Sciatic nerve (tissue), 2 donors: ENCODE results near the gene SOCS1. TPM values are rescaled to one million over a fixed set of nuclear protein-coding genes. Genes with fewer than 3 reads are reported as not detected.
"Not testable (repeated sequence)": the region's sequence is repeated elsewhere in the genome, so short reads cannot be mapped to it uniquely, and the experiment has no call there.

Experiments
- ATAC-seq: fragments of 200-7000 bp; cut with Tn5 transposase; one replicate; pipeline ENCODE4 v1.9.1; 2020; ENCODE audit warnings: mild to moderate bottlenecking, moderate library complexity
- DNase-seq: peaks from one replicate; pipeline ENCODE4 v3.0.0-alpha.2; 2020; ENCODE audit warnings: low spot score
- intact Hi-C: fragments of 100-400 bp; cut with DNase I; formaldehyde crosslinking; loops from one replicate; pipeline ENCODE4 v1.14.2; 2022
- total RNA-seq: library from RNA; stranded (reverse); fragmentation: NEBNext Ultra II Directional; extraction: Animal tissue kit (Norgen Biotek cat#: 25700); gene quantifications from one replicate; pipeline ENCODE4 v1.2.1, GENCODE V29; 2021
- donor health status: DM: no; HTN: no; CAD: no.
- donor health status: DM: no; HTN: no; CAD: no.

Gene SOCS1
- total RNA-seq, 1 donor from 2014 or later, result 4.3 TPM

DNA sequence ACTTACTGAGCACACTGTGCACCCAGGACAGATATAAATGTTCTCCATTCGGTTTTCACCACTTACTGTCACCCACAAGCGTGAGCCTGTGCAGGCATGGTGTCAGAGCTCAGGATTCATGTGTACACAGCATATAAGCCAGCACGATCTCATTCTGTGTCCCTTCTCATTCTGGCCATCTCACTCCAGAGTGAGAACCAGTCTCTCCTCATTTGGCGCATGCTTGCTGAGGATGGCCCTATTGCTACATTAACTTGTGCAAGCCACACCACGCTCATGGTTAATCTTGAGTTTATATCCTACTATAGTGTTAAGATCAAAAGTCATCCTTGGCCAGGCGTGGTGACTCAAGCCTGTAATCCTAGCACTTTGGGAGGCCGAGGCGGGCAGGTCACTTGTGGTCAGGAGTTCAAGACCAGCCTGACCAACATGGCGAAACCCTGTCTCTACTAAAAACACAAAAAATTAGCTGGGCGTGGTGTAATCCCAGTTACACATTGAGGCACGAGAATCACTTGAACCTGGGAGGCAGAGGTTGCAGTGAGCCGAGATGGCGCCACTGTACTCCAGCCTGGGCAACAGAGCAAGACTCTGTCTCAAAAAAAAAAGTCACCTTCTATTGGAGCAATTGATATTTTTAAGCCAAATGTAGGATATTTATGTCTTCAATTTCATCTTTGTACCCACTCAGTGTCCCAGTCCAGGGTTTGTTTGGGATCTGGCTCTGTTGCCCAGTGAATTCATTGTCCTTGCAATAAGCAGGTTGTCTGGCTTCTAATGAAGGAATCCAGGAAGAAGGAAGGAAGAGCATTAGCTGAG, 20.9 kb downstream of the SOCS1 start:
- DNase-seq, result no peak
- no peak for ATAC-seq
- intact Hi-C loops, result no loop called here

DNA sequence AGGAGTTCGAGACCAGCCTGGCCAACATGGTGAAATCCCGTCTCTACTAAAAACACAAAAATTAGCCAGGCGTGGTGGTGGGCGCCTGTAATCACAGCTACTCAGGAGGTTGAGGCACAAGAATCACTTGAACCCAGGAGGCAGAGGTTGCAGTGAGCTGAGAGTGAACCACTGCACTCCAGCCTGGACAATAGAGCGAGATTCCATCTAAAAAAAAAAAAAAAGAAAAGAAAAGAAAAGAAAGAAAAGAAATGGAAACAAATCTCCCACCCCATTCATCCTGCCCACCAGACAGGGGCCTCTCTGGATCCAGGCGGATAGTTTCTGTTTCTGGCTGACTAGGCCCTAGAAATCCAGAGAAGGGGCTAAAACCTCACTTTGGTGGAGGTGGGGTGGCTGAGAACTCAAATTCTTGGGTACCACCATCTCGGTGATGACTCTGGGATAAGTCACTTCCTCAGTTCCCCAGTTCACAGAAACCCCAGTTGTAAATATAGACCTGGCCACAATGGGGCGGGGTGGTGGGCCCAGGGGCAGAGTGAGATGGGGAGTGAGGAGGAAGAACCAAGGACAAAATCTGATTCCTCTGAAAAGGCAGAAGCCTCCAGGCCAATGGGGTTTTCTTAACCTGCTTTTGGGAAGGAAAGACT, 22.2 kb downstream of the SOCS1 start:
- no peak for ATAC-seq
- intact Hi-C loops, result no loop called here
- no peak for DNase-seq

DNA sequence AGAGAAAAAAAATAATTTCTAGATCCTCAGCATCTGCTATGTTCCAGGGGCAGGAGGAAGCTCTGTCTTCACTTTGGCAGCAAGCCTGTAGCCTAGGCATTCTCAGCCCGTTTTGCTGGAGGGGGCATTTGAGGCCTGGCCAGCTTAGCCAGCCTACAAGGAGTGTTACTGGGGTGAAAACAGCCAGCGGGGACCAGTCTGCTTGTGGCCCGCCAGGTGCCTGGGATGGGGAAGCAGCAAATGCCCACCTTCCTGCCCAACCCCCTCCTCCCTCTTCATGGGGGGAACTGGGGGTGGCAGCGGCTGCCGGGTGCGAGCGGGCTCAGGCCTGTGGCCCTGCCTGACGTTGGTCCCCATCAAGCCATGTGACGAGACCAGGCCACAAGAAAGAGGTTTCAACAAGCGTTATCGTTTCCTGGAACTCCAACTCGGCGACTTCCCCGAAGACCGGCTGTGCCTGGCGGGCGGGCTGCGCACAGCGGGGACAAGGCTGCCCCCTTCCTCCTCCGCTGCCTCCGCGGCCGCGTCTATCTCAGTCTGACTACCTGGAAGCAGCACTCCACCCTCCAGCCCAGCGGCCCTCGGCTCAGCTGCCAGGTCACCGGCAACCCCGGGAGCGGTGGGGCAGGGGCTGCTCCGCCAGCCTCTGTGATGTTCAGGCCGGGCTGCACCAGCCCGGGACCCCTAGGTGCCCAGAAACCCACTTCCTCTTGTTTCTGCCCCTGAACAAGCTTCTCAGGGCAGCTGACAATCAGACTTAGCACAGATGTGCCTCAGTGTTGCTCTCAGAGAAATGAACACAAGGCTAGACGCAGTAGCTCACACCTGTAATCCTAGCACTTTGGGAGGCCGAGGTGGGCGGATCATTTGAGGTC, 22.9 kb downstream of the SOCS1 start:
- intact Hi-C loops, result no loop called here
- no peak for DNase-seq
- ATAC-seq, result peak; percentile 49

DNA sequence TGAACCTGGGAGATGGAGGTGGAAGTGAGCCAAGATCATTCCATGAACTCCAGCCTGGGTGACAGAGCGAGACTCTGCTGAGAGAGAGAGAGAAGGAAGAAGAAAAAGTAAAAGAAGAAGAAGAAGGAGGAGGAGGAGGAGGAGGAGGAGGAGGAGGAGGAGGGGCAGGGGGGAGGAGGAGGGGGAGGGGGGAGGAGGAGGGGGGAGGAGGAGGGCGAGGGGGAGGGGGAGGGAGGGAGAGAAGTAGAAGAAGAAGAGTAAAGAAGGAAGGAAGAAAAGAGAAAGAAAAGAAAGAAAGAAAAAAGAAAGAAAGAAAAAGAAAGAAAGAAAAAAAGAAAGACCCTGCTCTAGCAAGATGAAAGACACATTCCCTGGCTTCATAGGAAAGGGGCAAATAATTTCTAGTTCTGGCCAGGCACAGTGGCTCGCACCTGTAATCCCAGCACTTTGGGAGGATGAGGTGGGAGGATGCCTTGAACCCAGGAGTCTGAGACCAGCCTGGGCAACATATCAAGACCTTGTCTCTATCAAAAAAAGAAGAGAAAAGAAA, 23.6 kb downstream of the SOCS1 start:
- ATAC-seq (no peak), DNase-seq (no peak)
- intact Hi-C loops, result no loop called here

DNA sequence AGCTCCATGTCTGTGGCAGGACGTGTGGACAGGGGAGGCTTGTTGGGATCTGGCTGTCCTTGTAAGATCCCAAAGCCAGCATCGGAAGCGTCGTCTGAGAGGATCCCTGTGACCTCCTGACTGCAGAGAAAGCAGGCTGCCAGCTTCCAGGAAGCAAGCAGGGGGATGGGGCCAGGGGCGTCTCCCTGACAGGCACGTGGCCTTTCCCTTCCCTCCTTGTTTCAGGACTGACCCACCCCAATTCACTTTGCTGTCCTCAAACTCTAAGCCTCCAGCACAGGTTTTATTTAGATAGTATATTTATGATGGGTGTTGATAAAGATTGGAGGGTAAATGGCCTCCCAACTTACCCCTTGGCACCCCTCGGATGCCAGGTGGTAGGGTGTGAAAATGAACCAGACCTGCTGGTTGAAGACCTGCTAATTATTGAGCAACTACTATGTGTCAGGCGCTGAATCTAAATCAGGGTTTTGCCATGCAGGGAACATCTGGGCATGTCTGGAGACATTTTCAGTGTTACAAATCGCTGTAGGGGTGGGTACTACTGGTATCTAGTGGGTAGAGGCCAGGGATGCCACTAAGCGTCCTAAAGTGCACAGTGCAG, 24.5 kb downstream of the SOCS1 start:
- intact Hi-C loops, result no loop called here
- ATAC-seq, result no peak

DNA sequence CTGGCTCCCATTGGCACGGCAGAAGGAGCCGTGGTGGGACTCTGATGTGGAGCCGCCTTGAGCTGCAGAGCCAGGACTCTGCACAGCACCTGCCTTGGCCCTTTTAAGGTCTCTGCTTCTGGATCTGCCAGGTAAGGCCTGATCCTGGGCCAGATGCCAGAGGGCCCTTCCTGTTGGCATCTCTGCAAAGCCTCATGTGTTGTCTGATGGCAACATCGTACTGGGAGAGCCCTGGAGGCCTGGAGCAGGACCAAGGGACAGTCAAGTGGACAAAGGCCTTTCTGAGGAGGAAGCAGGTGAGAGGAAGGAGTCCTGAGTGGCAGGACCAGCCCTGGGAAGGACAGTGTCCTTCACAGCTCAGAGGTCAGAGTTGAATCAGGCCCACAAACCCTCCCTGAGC, 26.1 kb downstream of the SOCS1 start:
- DNase-seq (no peak), ATAC-seq (no peak)
- intact Hi-C loops, result loop anchor here (10.0 kb wide), 1 partner anchor 85 kb away; no protein-coding TSS in a partner anchor

More for the DNA sequence above, 24.5 kb downstream of the SOCS1 start:
- no peak for DNase-seq

DNA sequence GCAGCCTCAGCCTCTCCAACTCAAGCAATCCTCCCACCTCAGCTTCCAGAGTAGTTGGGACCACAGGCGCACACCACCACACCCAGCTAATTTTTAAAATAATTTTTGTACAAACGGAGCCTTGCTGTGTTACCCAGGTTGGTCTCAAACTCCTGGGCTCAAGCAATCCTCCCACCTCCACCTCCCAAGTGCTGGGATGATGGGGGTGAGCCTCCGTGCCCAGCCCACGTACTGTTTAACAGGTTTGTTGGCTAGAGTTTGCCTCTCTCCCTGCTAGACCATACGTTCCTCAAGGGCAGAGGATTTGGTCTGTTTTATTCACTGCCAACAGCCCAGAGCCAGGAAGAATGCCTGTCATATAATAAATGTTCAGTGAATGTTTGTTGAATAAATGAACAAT, 26.6 kb downstream of the SOCS1 start:
- no peak for DNase-seq
- ATAC-seq, result no peak
- intact Hi-C loops, result loop anchor here (10.0 kb wide), 1 partner anchor 85 kb away; no protein-coding TSS in a partner anchor

DNA sequence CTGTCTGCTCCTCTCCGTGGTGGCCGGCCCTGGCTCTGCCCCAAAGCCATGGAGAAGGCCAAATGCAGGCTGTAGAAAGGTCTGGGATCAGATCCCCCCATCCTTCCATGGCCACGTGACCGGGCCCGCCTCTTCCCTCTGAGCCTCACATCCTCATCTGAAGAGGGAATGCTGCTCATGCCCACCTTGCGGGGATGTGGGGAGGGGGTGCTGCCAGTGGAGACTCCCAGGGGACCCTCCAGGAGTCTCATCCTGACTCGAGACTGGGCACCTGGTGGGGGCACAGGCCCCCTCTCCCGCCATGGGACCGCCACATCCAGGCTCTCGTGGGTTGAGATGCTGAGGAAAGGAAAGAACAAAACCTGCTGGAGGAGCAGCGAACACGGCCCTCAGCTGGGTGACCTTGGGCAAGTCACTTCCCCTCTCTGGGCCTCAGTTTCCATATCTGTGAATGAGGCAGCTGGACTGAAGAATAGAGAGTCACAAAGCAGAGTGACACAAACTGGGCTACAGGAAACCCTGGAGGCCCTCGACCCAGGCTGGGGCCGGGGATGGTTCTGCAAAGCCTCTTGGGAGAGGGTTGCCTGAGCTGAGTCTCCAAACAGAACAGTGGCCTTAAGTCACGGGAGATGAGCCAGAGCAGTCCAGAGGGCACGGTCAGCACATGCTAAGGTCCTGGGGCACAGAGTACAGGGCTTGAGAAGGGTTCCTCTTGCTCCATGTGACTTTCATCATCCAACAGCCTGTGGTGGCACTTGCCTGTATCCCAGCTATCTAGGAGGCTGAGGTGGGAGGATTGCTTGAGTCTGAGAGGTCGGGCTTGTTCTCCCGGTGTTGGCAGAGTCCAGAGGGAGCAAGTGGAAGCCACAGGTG, 30.1 kb downstream of the SOCS1 start:
- intact Hi-C loops, result loop anchor here (10.0 kb wide), 1 partner anchor 81 kb away; no protein-coding TSS in a partner anchor
- ATAC-seq (no peak), DNase-seq (no peak)

DNA sequence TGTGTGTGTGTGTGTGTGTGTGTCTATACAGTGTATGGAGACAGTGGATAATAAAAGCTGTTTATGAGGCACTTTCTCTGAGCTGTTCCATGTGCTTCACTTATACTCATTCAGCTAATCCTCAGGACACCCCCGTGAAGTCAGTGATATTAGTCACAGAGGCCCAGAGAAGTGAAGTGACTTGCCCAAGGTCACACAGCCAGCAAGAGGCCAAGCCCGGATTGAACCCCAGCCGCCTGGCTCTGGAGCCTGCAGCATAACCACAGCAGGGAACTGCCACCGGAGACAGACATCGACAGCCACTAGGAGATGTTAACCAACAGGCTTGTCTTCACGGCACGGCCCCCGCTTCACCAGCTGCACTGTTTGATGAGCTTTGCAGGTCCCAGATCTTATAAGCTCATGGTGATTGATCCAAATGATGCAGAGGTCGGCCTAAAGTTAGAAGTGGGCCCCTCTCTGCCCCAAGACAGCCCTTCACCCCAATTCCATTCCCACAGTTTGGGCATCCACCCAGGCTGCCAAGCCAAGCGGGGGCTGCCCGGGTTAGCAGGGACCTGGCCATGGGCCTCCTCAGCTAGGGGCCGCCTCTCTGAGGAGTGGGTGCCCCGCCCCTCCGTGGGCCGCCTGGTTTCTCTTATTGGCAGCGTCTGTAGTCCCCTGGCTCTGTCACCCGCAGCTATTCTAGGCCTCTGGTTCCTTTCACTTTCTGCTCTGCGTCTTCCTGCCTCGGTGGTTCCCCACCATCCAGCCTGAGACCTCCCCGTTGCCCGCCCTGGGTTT, 30.9 kb downstream of the SOCS1 start:
- intact Hi-C loops, result loop anchor here (10.0 kb wide), 1 partner anchor 80 kb away; no protein-coding TSS in a partner anchor
- ATAC-seq, result peak; percentile 36

DNA sequence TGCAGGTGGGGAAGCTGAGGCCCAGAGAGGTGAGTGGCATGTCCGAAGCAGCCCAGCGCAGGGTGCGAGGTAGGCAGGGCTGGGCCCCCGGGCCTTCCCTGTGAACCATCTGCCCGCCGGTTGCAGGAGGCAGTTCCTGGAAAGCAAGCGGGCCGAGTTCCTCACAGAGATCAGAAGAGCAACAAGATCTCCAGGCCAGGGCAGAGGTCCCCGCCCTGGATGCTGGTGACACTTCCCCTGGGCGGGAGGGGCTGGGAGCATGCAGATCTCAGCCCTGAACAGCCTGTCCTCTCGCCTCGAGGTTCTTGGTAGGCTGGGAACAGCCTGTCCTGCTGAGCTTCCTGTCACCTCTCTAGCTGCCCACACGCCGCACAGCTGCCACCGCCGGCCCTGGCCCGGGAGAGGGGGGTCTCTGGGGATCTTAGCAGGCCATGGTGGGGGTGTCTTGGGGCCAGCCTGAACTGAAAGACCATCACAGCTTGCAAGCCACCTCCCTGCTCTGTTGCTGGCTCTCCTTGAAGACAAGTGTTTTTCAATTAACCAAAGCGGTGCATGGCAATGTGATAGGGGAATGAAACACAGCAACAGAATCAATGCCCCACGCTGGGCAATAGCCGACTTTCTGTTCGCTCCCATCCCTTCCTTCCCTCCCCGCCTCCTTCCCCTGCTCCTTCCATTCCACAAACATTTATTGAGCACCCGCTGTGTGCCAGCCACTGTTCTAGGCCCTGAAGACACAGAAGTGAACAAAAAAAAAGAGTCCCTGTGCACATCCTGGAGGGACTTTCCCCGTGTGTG, 31.7 kb downstream of the SOCS1 start:
- DNase-seq (no peak), ATAC-seq (peak; percentile 94)
- intact Hi-C loops, result loop anchor here (10.0 kb wide), 1 partner anchor 79 kb away; no protein-coding TSS in a partner anchor

More for the DNA sequence above, 30.9 kb downstream of the SOCS1 start:
- DNase-seq, result no peak

DNA sequence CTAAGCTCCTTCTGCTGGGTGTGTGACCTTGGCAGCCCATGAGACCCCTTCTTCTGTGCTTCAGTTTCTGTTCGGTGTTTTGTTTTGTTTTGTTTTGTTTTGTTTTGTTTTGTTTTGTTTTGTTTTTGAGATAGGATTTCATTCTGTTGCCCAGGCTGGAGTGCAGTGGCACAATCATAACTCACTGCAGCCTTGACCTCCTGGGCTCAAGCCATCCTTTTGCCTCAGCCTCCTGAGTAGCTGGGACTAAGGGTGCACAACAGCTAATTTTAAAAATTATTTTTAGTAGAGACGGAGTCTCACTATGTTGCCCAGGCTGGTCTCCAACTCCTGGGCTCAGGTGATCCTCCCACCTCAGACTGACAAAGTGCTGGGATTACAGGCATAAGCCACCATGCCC, 35.5 kb downstream of the SOCS1 start:
- DNase-seq, ATAC-seq: not testable (repeated sequence)
- intact Hi-C loops, result loop anchor here (10.0 kb wide), 1 partner anchor 76 kb away; no protein-coding TSS in a partner anchor

DNA sequence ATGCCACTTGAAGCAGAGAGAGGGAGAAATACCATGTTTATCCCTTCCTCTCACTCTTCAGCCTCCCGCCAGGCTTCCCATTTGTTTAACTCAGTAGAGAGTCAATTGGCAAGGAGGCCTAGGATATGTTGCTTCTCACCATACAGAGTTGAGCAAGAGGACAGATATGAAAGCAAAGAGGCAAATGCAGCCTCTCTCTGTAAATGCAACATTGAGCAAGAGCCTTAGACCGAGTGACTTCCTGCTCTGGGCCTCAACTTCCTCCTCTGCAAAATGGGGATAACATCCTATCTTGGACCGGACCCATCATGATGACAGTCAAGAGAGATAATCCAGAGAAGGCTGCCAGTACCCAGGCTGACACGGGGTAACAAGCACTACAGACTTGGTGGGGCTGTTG, 36.8 kb downstream of the SOCS1 start:
- intact Hi-C loops, result no loop called here
- no peak for ATAC-seq
- DNase-seq, result no peak

DNA sequence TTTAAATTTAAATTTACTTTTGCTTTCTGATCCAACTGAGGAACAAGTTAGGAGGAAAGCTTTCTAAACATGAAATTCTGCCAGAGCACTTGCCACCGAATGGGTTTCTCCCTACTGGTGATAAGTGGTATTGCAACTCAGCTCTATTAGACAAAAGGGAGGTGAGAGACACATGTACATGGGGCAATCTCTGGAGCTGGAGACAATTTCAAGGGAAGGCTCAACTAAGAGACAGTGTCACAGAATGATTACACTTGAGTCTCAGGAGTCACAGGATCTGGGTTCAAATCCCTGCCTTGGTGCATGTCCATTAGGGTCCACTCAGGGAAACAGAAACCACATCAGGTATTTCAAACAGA, 37.4 kb downstream of the SOCS1 start:
- ATAC-seq (no peak), DNase-seq (no peak)
- intact Hi-C loops, result no loop called here

DNA sequence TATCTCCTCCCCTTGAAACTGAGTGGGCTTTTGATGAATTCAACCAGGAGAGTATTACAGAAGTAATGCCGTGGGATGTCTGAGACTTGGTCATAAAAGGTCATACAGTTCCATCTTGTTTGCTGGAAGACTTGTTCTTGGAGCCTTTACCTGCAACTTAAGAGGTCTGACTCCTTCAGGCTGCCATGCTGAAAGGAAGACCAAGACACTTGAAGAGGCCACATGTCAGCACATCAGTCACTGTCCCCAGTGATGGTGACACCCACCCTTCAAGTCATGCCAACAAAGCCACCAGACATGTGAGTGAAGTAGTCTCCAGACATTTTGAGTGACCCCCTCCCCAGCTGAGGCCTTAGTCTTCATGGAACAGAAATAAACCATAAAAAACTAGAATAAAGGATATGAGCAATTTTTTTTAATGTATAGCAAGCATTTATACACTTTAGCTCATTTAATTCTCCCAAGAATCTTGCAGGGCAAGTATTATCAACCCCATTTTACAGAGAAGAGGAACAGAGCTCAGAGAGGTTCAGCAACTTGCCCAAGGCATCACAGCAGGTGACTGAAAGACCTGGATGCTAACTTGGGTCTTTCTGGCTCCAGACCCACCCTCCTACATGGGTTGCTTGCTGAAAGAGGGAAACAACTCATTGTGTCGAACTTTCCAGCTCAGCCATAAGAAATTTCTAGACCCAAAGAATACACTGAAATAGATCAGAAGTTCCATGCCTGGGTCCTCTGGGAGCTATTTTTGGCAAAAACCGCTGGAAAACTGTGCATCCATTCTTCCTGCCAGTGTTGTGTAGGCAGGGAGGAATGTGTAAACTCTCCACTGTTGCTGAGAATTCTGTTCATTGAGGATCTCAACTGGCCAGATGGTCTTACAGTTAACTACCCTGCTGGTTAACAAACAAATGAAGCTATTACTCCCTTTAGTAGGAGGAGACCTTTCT, 38.1 kb downstream of the SOCS1 start:
- intact Hi-C loops, result no loop called here
- DNase-seq (no peak), ATAC-seq (no peak)

DNA sequence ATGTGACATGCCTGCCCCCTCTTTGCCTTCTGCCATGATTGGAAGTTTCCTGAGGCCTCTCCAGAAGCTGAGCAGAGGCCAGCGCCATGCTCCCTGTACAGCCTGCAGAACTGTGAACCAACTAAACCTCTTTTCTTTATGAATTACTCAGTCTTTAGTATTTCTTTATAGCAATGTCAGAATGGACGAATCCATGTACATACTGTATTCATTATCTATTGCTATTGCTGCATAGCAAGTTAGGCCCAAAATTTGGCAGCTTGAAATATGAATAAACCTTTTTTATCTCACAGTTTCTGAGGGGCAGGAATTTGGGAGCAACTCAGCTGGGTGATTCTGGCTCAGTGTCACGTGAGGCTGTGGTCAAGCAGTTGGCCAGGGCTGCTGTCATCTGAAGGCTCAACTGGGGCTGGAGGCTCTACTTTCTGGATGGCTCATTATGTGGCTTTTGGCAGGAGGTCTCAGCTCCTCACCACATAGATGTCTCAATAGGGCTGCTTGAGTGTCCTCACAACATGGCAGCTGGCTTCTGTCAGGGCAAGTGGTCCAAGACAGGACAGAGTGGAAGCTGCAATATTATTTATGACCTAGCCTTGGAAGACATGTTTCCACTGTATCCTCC, 40.0 kb downstream of the SOCS1 start:
- ATAC-seq (no peak), DNase-seq (no peak)
- intact Hi-C loops, result no loop called here
